Psoas muscle (tissue), 8 donors: ENCODE measurements around the gene IGSF9B. TPM values are rescaled to one million over a fixed set of nuclear protein-coding genes. Genes with fewer than 3 reads are reported as not detected.

Experiments
- ATAC-seq, 4 donors: fragments of 200-7000 bp; cut with Tn5 transposase; one replicate each; pipeline ENCODE4 v1.9.1; 2020; ENCODE audit warnings: moderate library complexity in 3 of 4, mild to moderate bottlenecking in 2 of 4
- DNase-seq, 2 donors: peaks; one replicate each; pipeline ENCODE4 v3.0.0-alpha.2; 2020
- H3K27ac ChIP-seq: fragments of 200-600 bp; one replicate; pipeline ENCODE4 v1.8.0; 2022
- H3K27me3 ChIP-seq, 3 donors: fragments of 200-600 bp in 1 of 3; one replicate each; pipeline versions ENCODE4 v1.6.1 to v1.8.0; 2013 to 2022; ENCODE audit warnings: low read length in 2 of 3, mild to moderate bottlenecking in 2 of 3, moderate library complexity in 1 of 3; ENCODE audit not compliant: insufficient read depth in 3 of 3
- H3K36me3 ChIP-seq, 2 donors: fragments of 200-600 bp in 1 of 2; one replicate each; pipeline versions ENCODE4 v1.6.1 to v1.8.0; 2013 to 2022; ENCODE audit warnings: low read depth in 1 of 2, mild to moderate bottlenecking in 1 of 2, moderate library complexity in 1 of 2; ENCODE audit not compliant: insufficient read depth in 1 of 2
- H3K4me1 ChIP-seq: fragments of 200-600 bp; one replicate; pipeline ENCODE4 v1.8.0; 2022
- H3K4me3 ChIP-seq: fragments of 200-600 bp; one replicate; pipeline ENCODE4 v1.8.0; 2022; ENCODE audit warnings: mild to moderate bottlenecking
- H3K9me3 ChIP-seq: fragments of 200-600 bp; one replicate; pipeline ENCODE4 v1.8.0; 2022
- CTCF ChIP-seq: fragments of 200-600 bp; IDR thresholded peaks from one replicate; pipeline ENCODE4 v1.8.0; 2022; ENCODE audit warnings: antibody characterized with exemption
- WGBS, 3 donors: extraction: QIAGEN DNeasy Blood & Tissue Kit; methylation state at CpG; one replicate each; pipeline versions ENCODE4 v1.1.6 to v1.1.7; 2013; 5-methylcytosine and 5-hydroxymethylcytosine counted together
- intact Hi-C, 2 donors: fragments of 100-400 bp; cut with DNase I; formaldehyde crosslinking; loops; one replicate each; pipeline versions ENCODE4 v1.11.0 to v1.14.2; 2022
- polyA plus RNA-seq, 3 donors: library from polyadenylated mRNA; stranded (reverse); fragments of 200-250 nt; gene quantifications; one replicate each; pipeline ENCODE4 v1.2.3, GENCODE V29; 2013
- total RNA-seq, 4 donors: library from RNA; stranded (reverse); fragmentation: NEBNext Ultra II Directional in 2 of 4; extraction: Animal tissue kit (Norgen Biotek cat#: 25700) in 2 of 4; gene quantifications; one replicate each; pipeline versions ENCODE4 v1.2.1 to v1.2.4, GENCODE V29; 2021 to 2023
- donor health status: healthy with polysubstance abuse.
- donor health status: DM: no; HTN: no; CAD: no; lungs with moderate emphysema.
- donor health status: Bipolar disorder and iron deficiency.
- donor health status: healthy.
- donor health status: DM: yes; HTN: yes; CAD: no.
- donor health status: DM: no; HTN: no; CAD: no.
- donor health status: DM: no; HTN: no; CAD: no.
- donor health status: DM: yes; HTN: yes; CAD: no.

IGSF9B gene
- total and polyA plus RNA-seq, 7 donors, result 0.56 to 3.4 (median 0.87) TPM

DNA sequence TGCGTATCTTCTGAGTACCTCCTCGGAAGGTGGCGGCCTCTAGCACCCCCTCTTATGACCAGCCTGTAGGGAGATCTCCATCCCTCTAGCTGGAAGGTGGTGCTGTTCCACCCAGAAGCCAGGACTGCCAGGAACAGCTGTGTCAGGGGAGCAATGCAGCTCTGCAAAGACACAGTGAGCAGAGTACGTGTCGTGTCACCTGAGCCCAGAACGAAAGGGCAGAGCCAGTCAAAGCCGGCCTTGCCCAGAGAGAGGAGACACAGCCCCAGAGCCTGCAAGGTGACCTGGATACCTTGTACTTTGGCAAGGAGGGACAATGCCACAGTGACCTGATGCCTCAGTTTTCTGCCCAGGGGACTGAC is 18.7 kb upstream of the IGSF9B start:
- H3K4me3 ChIP-seq, result no peak overlapping the region
- H3K9me3 ChIP-seq, result no peaks in the 10 kb centered on the region
- no peaks in the 10 kb centered on the region for H3K36me3 ChIP-seq
- intact Hi-C loops, result no loop called here
- ATAC-seq (no peak), DNase-seq (no peak)
- TF ChIP-seq CTCF, result no peak
- no peaks in the 10 kb centered on the region for H3K4me1 ChIP-seq
- peaks cover 0 to 10% (median 0%) of the 10 kb centered on the region in 3 donors for H3K27me3 ChIP-seq
- no peak overlapping the region for H3K27ac ChIP-seq
- 48 to 66% (median 61%) methylated on average over 7 of the region's 7 CpGs for WGBS, 3 donors

GRCh38 chr11:133974836-133975487 is 18.2 kb upstream of the IGSF9B start:
- Histone ChIP-seq H3K27ac (no peak overlapping the region), H3K4me3 (no peak overlapping the region), H3K9me3 (no peaks in the 10 kb centered on the region), H3K36me3 (no peaks in the 10 kb centered on the region), H3K4me1 (no peaks in the 10 kb centered on the region), H3K27me3 (peaks cover 0 to 10% (median 0%) of the 10 kb centered on the region in 3 donors)
- TF ChIP-seq CTCF, result no peak
- intact Hi-C loops, result no loop called here
- ATAC-seq, result no peak
- DNase-seq, result no peak
- WGBS, 3 donors, result 76 to 81% (median 77%) methylated on average over 13 to 14 of the region's 14 CpGs

- DNase-seq (no peak), ATAC-seq (no peak)
- Histone ChIP-seq H3K9me3 (no peaks in the 10 kb centered on the region), H3K27ac (no peak overlapping the region), H3K4me1 (peaks cover 4% of the 10 kb centered on the region), H3K36me3 (no peaks in the 10 kb centered on the region), H3K27me3 (peaks cover 0 to 10% (median 0%) of the 10 kb centered on the region in 3 donors), H3K4me3 (no peak overlapping the region)
- intact Hi-C loops, result no loop called here
- no peak for TF ChIP-seq CTCF
- 63 to 70% (median 67%) methylated on average over 11 of the region's 11 CpGs for WGBS, 3 donors
These were observed 15.1 kb upstream of the IGSF9B start for GRCh38 chr11:133971881-133972280.

- 74 to 81% (median 74%) methylated on average over 11 of the region's 11 CpGs for WGBS, 3 donors
- no peaks in the 10 kb centered on the region for H3K36me3 ChIP-seq
- intact Hi-C loops, result loop anchor here in 1 of 2 donors (5.0 kb wide), 1 partner anchor 73 kb away; no protein-coding TSS in a partner anchor
These were observed 12.3 kb upstream of the IGSF9B start for GRCh38 chr11:133969112-133969511.

More at GRCh38 chr11:133969112-133969511, 12.3 kb upstream of the IGSF9B start:
- Histone ChIP-seq H3K4me1 (peaks cover 4% of the 10 kb centered on the region), H3K27me3 (peaks cover 0 to 4% (median 0%) of the 10 kb centered on the region in 3 donors), H3K4me3 (no peak overlapping the region), H3K9me3 (no peaks in the 10 kb centered on the region), H3K27ac (no peak overlapping the region)
- DNase-seq (no peak), ATAC-seq (no peak)
- no peak for TF ChIP-seq CTCF
